HEK293 (cell line): ENCODE results near the gene ACADM.
"Not testable (repeated sequence)": the region's sequence is repeated elsewhere in the genome, so short reads cannot be mapped to it uniquely, and the experiment has no call there.

ENCODE experiments used
- CTCF ChIA-PET: fragments of 350-600 bp; formaldehyde crosslinking; extraction: SDS; loops from one replicate; lab custom pipeline; 2021; ENCODE audit warnings: antibody characterized with exemption; lab: Yijun Ruan, JAX
- POLR2A ChIA-PET: fragments of 300-600 bp; formaldehyde crosslinking; extraction: SDS; loops from one replicate; lab custom pipeline; 2020; ENCODE audit warnings: antibody characterized with exemption, inconsistent platforms; lab: Yijun Ruan, JAX
- H3K27ac ChIP-seq: fragments of 200-500 bp; sonication (Bioruptor generic); 2 replicates; pipeline ENCODE4 v1.5.1; 2014; ENCODE audit warnings: low read depth, low read length, control low read depth, inconsistent platforms; ENCODE audit errors: extremely low read depth
- H3K36me3 ChIP-seq, 2 experiments: fragments of 200-500 bp in 1 of 2; sonication (Bioruptor generic) in 1 of 2; 1 replicate in 1 of 2; 2 replicates in 1 of 2; pipeline ENCODE4 v1.5.1; 2014 to 2017; ENCODE audit warnings: inconsistent platforms in 2 of 2, low read length in 2 of 2; ENCODE audit not compliant: control insufficient read depth in 2 of 2, insufficient read depth in 1 of 2
- H3K4me1 ChIP-seq: fragments of 200-500 bp; sonication (Bioruptor generic); 2 replicates; pipeline ENCODE4 v1.5.1; 2014; ENCODE audit warnings: mild to moderate bottlenecking, low read length, inconsistent platforms; ENCODE audit not compliant: control insufficient read depth, insufficient read depth
- H3K4me3 ChIP-seq: 2 replicates; pipeline ENCODE4 v1.5.1; 2011; ENCODE audit warnings: low read depth, mild to moderate bottlenecking, control low read depth, low read length, moderate library complexity
- H3K9me3 ChIP-seq: fragments of 200-500 bp; sonication (Bioruptor generic); 2 replicates; pipeline ENCODE4 v1.5.1; 2014; ENCODE audit warnings: low read depth, low read length, inconsistent platforms; ENCODE audit not compliant: control insufficient read depth, insufficient read depth
- HOXD13 ChIP-seq: sonication (generic); formaldehyde crosslinking; IDR thresholded peaks from 2 replicates; pipeline ENCODE4 v1.8.0; 2022; ENCODE audit warnings: missing genetic modification reagents, borderline replicate concordance
- PRDM10 ChIP-seq: fragments of 450-650 bp; formaldehyde crosslinking; IDR thresholded peaks from 2 replicates; pipeline ENCODE4 v1.5.1; 2016; ENCODE audit warnings: missing biosample characterization, missing genetic modification characterization
- SALL2 ChIP-seq: fragments of 450-650 bp; formaldehyde crosslinking; IDR thresholded peaks from 2 replicates; pipeline ENCODE4 v1.5.0; 2017; ENCODE audit warnings: missing biosample characterization, mild to moderate bottlenecking, missing genetic modification characterization, borderline replicate concordance
- ZBTB8A ChIP-seq: fragments of 450-650 bp; formaldehyde crosslinking; IDR thresholded peaks from 2 replicates; pipeline ENCODE4 v1.5.1; 2016; ENCODE audit warnings: missing biosample characterization, missing genetic modification characterization
- ZFP3 ChIP-seq: fragments of 450-650 bp; formaldehyde crosslinking; IDR thresholded peaks from 2 replicates; pipeline ENCODE4 v1.5.1; 2016; ENCODE audit warnings: low read depth, missing biosample characterization, missing genetic modification characterization
- ZNF132 ChIP-seq: fragments of 450-650 bp; formaldehyde crosslinking; IDR thresholded peaks from 2 replicates; pipeline ENCODE4 v1.5.1; 2017; ENCODE audit warnings: missing biosample characterization, missing genetic modification characterization, borderline replicate concordance
- ZNF140 ChIP-seq: fragments of 450-650 bp; formaldehyde crosslinking; IDR thresholded peaks from 2 replicates; pipeline ENCODE4 v1.5.1; 2016; ENCODE audit warnings: missing biosample characterization, missing genetic modification characterization
- ZNF398 ChIP-seq: fragments of 450-650 bp; formaldehyde crosslinking; IDR thresholded peaks from 2 replicates; pipeline ENCODE4 v1.5.1; 2017; ENCODE audit warnings: missing biosample characterization, missing genetic modification characterization
- ZNF518A ChIP-seq: fragments of 450-650 bp; formaldehyde crosslinking; conservative IDR thresholded peaks from 2 replicates; pipeline ENCODE4 v1.5.1; 2016; ENCODE audit warnings: low read depth, missing biosample characterization, missing genetic modification characterization
- ZNF596 ChIP-seq: fragments of 450-650 bp; IDR thresholded peaks from 2 replicates; pipeline ENCODE4 v1.5.0; 2018; ENCODE audit warnings: missing biosample characterization, mild to moderate bottlenecking, missing genetic modification characterization, moderate library complexity
- ZNF658 ChIP-seq: fragments of 450-650 bp; formaldehyde crosslinking; IDR thresholded peaks from 2 replicates; pipeline ENCODE4; 2016; ENCODE audit warnings: missing biosample characterization, missing genetic modification characterization
- ZNF670 ChIP-seq: fragments of 450-650 bp; formaldehyde crosslinking; IDR thresholded peaks from 2 replicates; pipeline ENCODE4 v1.5.1; 2016; ENCODE audit warnings: missing biosample characterization, missing genetic modification characterization, low read depth
- ZNF776 ChIP-seq: fragments of 450-650 bp; formaldehyde crosslinking; IDR thresholded peaks from 2 replicates; pipeline ENCODE4 v1.5.0; 2017; ENCODE audit warnings: missing biosample characterization, missing genetic modification characterization, borderline replicate concordance
- ZNF785 ChIP-seq: fragments of 450-650 bp; formaldehyde crosslinking; IDR thresholded peaks from 2 replicates; pipeline ENCODE4 v1.5.1; 2016; ENCODE audit warnings: missing biosample characterization, missing genetic modification characterization
- ZNF843 ChIP-seq: fragments of 450-650 bp; formaldehyde crosslinking; IDR thresholded peaks from 2 replicates; pipeline ENCODE4 v1.5.1; 2016; ENCODE audit warnings: missing biosample characterization, missing genetic modification characterization

The ACADM gene

GRCh38 chr1:75745276-75745675 lies 20.8 kb downstream of the ACADM start (continued):
- TF ChIP-seq ZNF518A (tag by site-specific recombination): no peak

GRCh38 chr1:75757210-75757609 lies 32.7 kb downstream of the ACADM start:
- H3K4me3 ChIP-seq, CTCF ChIA-PET, H3K27ac ChIP-seq, H3K9me3 ChIP-seq, POLR2A ChIA-PET, H3K4me1 ChIP-seq: not testable (repeated sequence)
- peaks cover 0 to 30% of the 10 kb centered on the region in 2 experiments; a peak in 2 of 3 replicates for H3K36me3 ChIP-seq

GRCh38 chr1:75758543-75758942 lies 34.0 kb downstream of the ACADM start:
- H3K4me1 ChIP-seq, H3K4me3 ChIP-seq, POLR2A ChIA-PET, H3K9me3 ChIP-seq, H3K27ac ChIP-seq: not testable (repeated sequence)
- H3K36me3 ChIP-seq: peaks cover 0 to 22% of the 10 kb centered on the region in 2 experiments; a peak in 2 of 3 replicates
- CTCF ChIA-PET: interaction anchor here (0.7 kb wide), 1 partner anchor 61 kb away, joined by 3 read pairs; no protein-coding TSS in a partner anchor

- H3K36me3 ChIP-seq: peaks cover 0 to 7% of the 10 kb centered on the region in 2 experiments; a peak in 2 of 3 replicates
- H3K9me3 ChIP-seq: no peaks in the 10 kb centered on the region
- no peak overlapping the region for H3K27ac ChIP-seq
- CTCF ChIA-PET: no interaction called here
- H3K4me1 ChIP-seq: no peaks in the 10 kb centered on the region
- POLR2A ChIA-PET: interaction anchor here (1.0 kb wide), 1 partner anchor 22 kb away, joined by 4 read pairs; the partner anchor contains the start of gene RABGGTB
- H3K4me3 ChIP-seq: no peak overlapping the region
- no peak for TF ChIP-seq ZNF670 (tag by site-specific recombination)
- TF ChIP-seq ZNF658 (tag by site-specific recombination): no peak
- no peak for TF ChIP-seq ZNF398 (tag by site-specific recombination)
- no peak for TF ChIP-seq ZNF785 (tag by site-specific recombination)
- no peak for TF ChIP-seq PRDM10 (tag by site-specific recombination)
- no peak for TF ChIP-seq ZNF776 (tag by site-specific recombination)
- TF ChIP-seq ZBTB8A (tag by site-specific recombination): no peak
- TF ChIP-seq ZNF843: no peak
- TF ChIP-seq ZNF140 (tag by site-specific recombination): no peak
- no peak for TF ChIP-seq ZNF596 (tag by site-specific recombination)
- TF ChIP-seq SALL2: no peak
- no peak for TF ChIP-seq ZFP3
- no peak for TF ChIP-seq ZNF132 (tag by site-specific recombination)
- no peak for TF ChIP-seq HOXD13 (CRISPR knock-in tag)
Observed at GRCh38 chr1:75764057-75764655, 39.6 kb downstream of the ACADM start.
